Activated gamma-delta T cell treated with anti-CD3 and anti-CD28 coated beads, Interleukin-2, amount 50 U/mL, for 16 hours (primary cell): ENCODE measurements around the gene DNTTIP2.
"Not testable (repeated sequence)": the region's sequence is repeated elsewhere in the genome, so short reads cannot be mapped to it uniquely, and the experiment has no call there.

Experiments used
- DNase-seq: peaks from one replicate; pipeline ENCODE4 v3.0.0-alpha.2; 2020; ENCODE audit warnings: low read depth

The DNTTIP2 gene

GRCh38 chr1:93840956-93841482 is 38.0 kb downstream of the DNTTIP2 start:
- DNase-seq: no peak

- DNase-seq: no peak
These were observed 39.3 kb downstream of the DNTTIP2 start for GRCh38 chr1:93839753-93840152.

GRCh38 chr1:93839307-93839706 is 39.7 kb downstream of the DNTTIP2 start:
- no peak for DNase-seq

- no peak for DNase-seq
These were observed 41.0 kb downstream of the DNTTIP2 start for GRCh38 chr1:93837961-93838360.

GRCh38 chr1:93833293-93833692 is 45.7 kb downstream of the DNTTIP2 start:
- not testable (repeated sequence) for DNase-seq

- DNase-seq: no peak
These were observed 49.9 kb downstream of the DNTTIP2 start for GRCh38 chr1:93829061-93829460.

- DNase-seq: no peak
These were observed 50.6 kb downstream of the DNTTIP2 start for GRCh38 chr1:93828367-93828755.

GRCh38 chr1:93827633-93828366 is 51.2 kb downstream of the DNTTIP2 start:
- DNase-seq: no peak

GRCh38 chr1:93827128-93827527 is 51.9 kb downstream of the DNTTIP2 start:
- no peak for DNase-seq

- DNase-seq: no peak
These were observed 54.2 kb downstream of the DNTTIP2 start for GRCh38 chr1:93824834-93825233.

GRCh38 chr1:93822730-93823425 is 56.1 kb downstream of the DNTTIP2 start:
- DNase-seq: no peak

- DNase-seq: no peak
These were observed 57.4 kb downstream of the DNTTIP2 start for GRCh38 chr1:93821423-93822144.

- DNase-seq: no peak
These were observed 58.2 kb downstream of the DNTTIP2 start for GRCh38 chr1:93820554-93821422.

- DNase-seq: no peak
These were observed 60.4 kb downstream of the DNTTIP2 start for GRCh38 chr1:93818570-93818959.

- no peak for DNase-seq
These were observed 61.0 kb downstream of the DNTTIP2 start for GRCh38 chr1:93817819-93818569.

GRCh38 chr1:93816970-93817678 is 61.9 kb downstream of the DNTTIP2 start:
- no peak for DNase-seq
